NCI-H2227 (cell line): ENCODE data around the gene TXNDC12.
"Not testable (repeated sequence)": the region's sequence is repeated elsewhere in the genome, so short reads cannot be mapped to it uniquely, and the experiment has no call there.

Experiments
- DNase-seq: peaks from one replicate; lab custom pipeline; 2025; ENCODE audit not compliant: unreplicated experiment; lab: John Stamatoyannopoulos, UW

Gene TXNDC12

GRCh38 chr1:52055066-52055865 lies at the start of gene TXNDC12:
TSS of gene TXNDC12 (minus strand) at chr1:52055191. CDS start at chr1:52055096, 95 bp downstream.
- DNase-seq: peak; percentile 90

- DNase-seq: no peak
These were observed 47.5 kb upstream of the TXNDC12 start for GRCh38 chr1:52102336-52103013.

GRCh38 chr1:52098139-52098871 lies 43.3 kb upstream of the TXNDC12 start:
- DNase-seq: peak; percentile 75

GRCh38 chr1:52096216-52096615 lies 41.2 kb upstream of the TXNDC12 start:
- DNase-seq: no peak

- not testable (repeated sequence) for DNase-seq
These were observed 39.3 kb upstream of the TXNDC12 start for GRCh38 chr1:52094300-52094699.

- not testable (repeated sequence) for DNase-seq
These were observed 32.9 kb upstream of the TXNDC12 start for GRCh38 chr1:52087892-52088291.

GRCh38 chr1:52080014-52080415 lies 25.0 kb upstream of the TXNDC12 start:
- no peak for DNase-seq

- DNase-seq: not testable (repeated sequence)
These were observed 22.3 kb upstream of the TXNDC12 start for GRCh38 chr1:52077277-52077676.

- DNase-seq: no peak
These were observed 17.3 kb upstream of the TXNDC12 start for GRCh38 chr1:52072291-52072690.

GRCh38 chr1:52070704-52071103 lies 15.7 kb upstream of the TXNDC12 start:
- no peak for DNase-seq

- DNase-seq: no peak
These were observed 8.2 kb upstream of the TXNDC12 start for GRCh38 chr1:52063192-52063591.

- DNase-seq: no peak
These were observed 5.8 kb upstream of the TXNDC12 start for GRCh38 chr1:52060822-52061221.

- DNase-seq: no peak
These were observed 4.9 kb upstream of the TXNDC12 start for GRCh38 chr1:52059888-52060287.

- no peak for DNase-seq
These were observed 4.3 kb upstream of the TXNDC12 start for GRCh38 chr1:52059321-52059720.

GRCh38 chr1:52057876-52058415 lies 3.0 kb upstream of the TXNDC12 start:
- no peak for DNase-seq

GRCh38 chr1:52057255-52057654 lies 2.3 kb upstream of the TXNDC12 start:
- no peak for DNase-seq

- DNase-seq: no peak
These were observed 1.9 kb upstream of the TXNDC12 start for GRCh38 chr1:52056937-52057231.

GRCh38 chr1:52056163-52056936 lies 1.4 kb upstream of the TXNDC12 start, which contains the start of gene BTF3L4:
TSS of gene BTF3L4 (plus strand) at chr1:52056295. CDS start at chr1:52059848, 3,553 bp downstream.
- DNase-seq: peak; percentile 97

- DNase-seq: no peak
These were observed 823 bp upstream of the TXNDC12 start for GRCh38 chr1:52055866-52056162.

GRCh38 chr1:52054496-52055065 lies 410 bp downstream of the TXNDC12 start:
- no peak for DNase-seq

GRCh38 chr1:52053862-52054261 lies 1.1 kb downstream of the TXNDC12 start:
- DNase-seq: no peak
